ENCODE data around the gene DOHH.
"Not testable (repeated sequence)": the region's sequence is repeated elsewhere in the genome, so short reads cannot be mapped to it uniquely, and the experiment has no call there.

The DOHH gene

DNA sequence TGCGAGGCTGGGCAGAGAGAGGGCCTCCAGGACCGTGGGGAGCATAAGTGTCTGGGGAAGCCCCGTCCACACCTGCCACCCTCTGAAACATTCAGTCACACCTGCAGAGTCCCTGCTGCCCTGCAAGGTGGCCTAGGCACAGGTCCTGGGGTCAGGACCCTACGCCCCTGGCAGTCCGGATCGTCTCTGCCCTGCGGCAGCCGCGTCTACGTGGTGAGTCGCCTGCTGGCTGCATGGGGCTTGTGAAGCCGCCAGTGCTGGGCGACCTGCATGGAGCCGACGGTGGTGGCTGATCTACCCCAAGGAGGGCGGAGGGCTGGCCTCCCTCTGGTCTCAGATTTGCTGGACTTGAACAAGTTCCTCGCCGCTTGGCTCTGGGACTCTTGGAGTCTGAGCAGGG, 18.7 kb upstream of the DOHH start:
- DNase-seq (ENCODE audit: low spot score) = no peak

DNA sequence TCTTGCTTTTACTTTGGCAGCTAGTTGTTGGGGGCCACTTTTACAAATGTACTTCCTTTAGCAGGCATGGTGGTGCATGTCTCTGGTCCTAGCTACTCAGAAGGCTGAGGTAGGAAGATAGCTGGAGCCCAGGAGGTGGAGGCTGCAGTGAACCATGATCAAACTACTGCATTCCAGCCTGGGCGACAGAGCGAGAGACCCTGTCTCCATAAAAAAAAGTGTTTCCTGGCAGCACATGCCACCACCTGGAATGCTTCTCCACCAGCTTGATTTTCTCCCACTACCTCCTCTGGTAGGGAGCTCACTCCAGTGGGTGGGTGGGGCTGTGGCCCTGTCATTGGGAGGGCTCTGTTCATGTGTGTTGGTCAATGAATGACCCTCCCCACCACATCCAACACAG, 18.2 kb upstream of the DOHH start:
- DNase-seq (ENCODE audit: low spot score) = no peak

DNA sequence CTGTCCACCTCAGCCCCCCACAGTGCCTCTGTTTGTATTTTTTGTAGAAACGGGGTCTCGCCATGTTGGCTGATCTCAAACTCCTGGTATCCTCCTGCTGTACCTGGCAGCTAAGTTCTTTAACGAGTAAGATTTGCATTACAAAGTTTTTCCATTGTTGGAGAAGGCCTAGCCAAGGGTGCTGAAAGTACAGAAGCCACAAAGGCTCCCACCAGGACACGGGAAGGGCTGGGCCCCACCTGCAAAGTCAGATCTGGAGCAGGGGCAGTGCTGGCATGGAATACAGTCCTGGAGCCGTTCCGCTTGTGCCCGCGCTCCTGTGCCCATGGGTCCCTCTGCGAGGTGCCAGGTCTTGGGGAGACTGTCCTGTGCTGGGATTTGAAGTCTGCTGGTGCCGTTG, 17.8 kb upstream of the DOHH start:
- DNase-seq (ENCODE audit: low spot score) = no peak

DNA sequence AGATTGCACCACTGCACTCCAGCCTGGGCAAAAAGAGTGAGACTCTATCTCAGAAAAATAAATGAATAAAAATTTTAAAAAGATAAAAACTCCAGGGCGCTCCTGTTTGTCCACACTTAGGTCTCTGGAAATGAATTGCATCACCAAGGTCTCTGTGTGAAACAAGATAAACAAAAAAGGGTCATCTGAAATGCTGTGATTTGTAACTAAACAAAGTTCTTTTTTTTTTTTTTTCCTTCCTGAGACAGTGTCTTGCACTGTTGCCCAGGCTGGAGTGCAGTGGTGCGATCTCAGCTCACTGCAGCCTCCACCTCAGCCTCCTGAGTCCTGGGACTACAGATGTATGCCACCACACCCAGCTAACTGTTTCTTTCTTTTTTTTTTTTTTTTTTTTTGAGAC, 17.2 kb upstream of the DOHH start:
- no peak for DNase-seq (ENCODE audit: low spot score)

DNA sequence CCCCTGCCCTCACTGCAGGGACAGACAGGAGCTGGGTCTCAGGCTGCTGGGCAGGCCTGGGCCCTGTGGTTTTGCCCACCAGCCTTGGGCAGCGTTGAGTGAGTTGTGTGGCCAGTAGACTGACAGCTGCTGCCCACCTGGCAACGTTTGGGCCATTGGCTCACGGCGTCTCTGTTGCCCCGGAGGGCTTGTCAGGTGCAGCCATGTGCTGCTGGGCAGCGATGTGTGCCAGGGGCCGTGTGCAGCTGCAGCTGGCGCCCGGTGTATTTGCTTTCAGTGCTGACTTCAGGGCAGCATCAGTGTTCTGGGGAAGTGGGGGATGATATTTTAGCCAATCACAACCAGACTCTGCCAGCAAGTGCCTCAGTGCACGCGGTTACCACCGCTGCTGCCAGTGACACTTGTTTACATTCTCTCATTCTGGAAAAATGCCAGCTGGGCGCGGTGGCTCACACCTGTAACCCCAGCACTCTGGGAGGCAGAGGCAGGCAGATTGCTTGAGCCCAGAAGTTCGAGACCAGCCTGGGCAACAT, 16.3 kb upstream of the DOHH start:
- DNase-seq (ENCODE audit: low spot score) = no peak

DNA sequence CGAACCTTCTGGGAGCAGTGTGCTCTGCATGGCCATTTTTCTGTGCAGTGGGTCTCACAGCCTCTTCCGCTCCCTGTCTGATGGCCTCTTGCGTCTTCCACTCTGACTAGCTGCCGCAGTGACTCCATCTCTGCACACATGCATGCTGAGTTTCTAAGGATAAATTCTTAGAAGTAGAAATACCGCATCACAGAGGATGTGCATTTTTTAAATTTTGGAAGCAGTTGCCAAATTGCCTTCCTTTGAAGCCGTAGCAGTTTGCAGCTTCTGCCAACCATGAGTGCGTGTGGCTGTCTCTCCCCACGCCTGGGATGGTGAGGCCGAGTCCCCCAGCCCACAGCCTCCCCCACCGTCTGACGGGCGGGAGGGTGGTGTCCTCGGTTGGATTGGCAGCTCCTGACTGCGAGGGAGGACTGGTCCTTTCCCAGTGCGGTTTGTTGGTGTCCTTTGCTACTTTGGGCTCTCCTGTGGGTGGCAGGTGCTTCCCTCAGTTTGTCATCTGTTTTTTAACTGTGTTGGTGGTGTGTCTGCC, 15.5 kb upstream of the DOHH start:
- no peak for DNase-seq (ENCODE audit: low spot score)

DNA sequence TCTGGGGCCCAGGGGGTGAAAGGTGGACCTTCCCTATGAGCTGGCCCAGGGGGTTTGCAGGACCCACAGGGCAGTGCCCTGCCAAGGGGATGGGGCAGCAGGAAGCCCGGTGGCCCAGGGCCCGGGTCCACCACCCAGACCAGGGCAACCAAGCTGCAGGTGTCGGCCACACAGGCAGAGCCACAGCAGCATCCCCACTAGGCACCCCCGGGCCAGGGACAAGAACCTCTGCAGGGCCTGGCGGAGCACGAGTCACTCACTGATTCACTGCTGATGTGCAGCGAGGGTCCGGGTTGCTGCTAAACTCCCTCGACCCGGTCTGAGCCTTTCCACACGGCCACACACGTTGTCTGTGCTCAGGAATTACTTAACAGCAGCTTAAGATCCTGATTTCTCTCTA, 14.5 kb upstream of the DOHH start:
- DNase-seq (ENCODE audit: low spot score) = no peak

DNA sequence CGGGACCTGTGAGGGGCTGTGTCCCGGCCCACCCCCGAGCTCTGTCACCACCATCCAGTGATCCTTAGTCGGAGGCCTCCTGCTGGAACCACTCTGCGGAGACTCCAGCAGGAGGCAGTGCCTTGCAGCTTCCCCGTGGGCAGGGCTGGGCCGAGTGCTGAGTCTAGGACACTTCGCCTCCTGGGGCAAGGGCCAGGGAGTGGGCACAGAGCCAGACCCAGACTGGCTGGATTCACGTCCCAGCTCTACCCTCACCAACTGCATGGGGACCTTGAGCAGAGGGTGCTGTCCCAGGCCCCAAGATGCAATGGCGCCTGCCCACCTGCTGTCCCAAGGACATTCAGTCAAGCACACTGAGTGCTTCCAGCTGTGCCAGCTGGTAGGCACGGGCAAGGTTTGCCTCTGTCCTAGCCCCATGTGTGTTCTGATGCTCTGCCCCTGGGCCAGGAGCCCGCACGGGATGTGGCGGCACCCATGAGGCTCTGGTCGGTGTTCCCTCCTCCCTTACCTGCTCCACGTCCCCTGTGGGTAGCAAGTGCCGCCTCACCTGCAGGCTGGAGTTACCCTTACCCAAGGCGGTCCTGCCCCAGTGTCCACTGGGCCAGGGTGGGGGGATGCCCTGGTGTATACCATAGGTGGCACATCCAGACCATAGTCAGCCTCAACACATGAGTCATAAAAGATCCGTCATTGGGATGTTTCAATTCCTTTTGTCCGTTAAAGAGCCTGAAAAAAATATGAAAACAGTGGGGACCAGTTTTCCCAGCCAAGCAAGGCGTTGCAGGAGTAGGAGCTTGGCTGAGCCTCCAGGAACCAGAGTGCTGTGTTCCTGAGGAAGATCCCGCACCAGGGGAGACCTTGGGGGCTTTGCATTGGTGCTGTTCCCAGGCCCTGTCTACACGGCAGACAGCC, 13.0 kb upstream of the DOHH start:
- DNase-seq (ENCODE audit: low spot score) = no peak

DNA sequence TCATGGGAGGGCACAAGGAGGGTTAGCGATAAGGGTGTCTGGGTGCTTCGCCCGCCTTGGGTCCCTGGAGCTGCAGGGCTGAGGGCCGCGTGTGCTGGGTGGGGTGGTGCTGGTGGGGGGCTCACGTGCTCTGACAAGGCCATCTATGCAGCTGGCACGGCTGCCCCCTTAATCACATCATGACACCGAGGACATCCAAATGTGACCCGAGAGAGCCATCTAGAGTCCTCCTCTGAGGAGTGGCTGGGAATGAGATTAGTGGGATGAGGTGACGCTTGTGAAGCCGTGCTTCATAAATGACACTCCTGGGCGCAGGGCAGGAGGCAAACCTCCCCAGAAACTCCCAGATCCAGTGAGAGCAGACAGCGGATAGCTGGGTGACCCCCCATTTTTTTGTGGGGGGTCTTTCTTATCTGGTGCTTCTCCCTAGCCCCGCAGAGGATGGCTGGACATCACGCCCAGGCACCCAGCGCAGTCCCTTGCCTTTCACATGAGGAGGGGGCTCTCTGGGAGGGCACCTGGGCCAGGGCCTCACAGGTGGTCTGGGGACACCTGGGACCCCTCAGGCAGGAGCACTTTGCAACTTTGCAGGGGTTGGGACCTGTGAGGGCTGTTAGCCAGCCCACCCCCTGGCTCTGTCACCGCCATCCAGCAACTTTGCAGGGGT, 12.2 kb upstream of the DOHH start:
- no peak for DNase-seq (ENCODE audit: low spot score)

DNA sequence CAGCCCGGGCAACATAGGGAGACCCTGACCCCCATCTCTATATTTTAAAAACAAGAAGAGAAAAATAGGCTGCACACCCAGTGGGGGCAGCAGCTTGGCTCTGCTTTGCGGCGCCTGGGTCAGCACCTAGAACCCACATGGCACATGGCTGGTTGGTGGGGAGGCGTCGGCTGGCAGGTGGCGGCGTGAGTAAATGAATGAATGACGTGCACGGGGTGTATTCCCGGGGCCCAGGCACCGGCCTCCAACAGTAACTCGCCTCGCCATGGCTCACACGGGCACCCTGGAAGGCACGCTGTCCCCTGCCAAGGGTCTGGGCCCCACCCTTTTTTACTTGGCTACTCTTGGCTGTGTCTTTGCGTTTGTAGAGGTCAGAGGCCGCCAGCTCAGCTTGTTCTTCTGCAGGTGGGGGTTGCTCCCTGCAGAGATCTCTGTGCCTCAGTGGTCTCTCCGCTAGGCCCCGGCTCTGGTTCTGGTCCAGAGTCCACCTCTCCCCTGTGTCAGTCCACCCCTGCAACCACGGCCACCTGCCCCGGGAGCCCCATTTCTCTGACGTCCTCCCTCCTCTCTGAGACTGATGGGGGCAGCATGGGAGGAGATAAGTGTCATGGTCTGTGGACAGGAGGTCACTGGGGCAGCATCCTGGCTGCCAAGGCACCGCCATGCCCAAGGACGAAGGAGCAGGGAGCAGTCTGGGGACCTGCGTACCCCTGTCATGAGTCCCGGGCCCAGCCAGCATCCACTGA, 11.2 kb upstream of the DOHH start:
- no peak for DNase-seq (ENCODE audit: low spot score)

DNA sequence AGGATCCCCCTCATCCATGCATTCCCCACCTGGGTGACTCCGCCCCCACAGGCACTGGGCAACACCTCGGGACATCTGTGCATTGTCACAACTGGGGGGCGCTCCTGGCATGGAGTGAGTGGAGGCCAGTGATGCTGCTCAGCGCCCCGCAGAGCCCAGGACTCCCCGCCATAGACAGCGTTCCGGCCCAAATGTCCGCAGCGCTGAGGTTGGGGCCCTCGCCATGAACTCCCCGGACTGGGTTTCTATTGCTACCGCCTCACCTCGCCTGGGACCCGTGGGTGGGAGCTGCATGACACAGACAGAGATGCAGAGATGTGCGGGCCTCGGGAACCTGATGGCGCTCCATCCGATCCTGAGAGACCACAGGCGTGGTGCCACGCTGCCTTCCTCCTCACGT, 10.3 kb upstream of the DOHH start:
- no peak for DNase-seq (ENCODE audit: low spot score)

DNA sequence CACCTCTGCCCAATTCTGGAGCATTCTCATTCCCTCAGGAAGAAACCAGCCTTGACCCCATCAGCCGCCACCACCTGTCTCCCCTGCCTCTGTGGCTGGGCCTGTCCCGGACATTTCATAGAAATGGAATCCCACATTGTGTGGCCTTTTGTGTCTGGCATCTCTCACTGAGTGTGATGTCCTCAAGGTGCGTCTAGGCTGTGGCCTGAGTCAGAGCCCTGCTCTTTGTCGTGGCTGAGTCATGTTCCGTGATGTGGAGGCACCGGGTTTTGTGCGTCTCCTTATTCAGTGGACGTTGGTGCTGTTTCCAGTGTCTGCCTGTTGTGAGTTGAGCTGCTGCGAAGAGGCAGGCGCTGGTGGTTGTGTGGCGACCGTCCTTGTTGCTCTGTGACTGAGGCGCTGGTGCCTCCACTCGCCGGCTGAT, 9.1 kb upstream of the DOHH start:
- peak; percentile 65 for DNase-seq (ENCODE audit: low spot score)

DNA sequence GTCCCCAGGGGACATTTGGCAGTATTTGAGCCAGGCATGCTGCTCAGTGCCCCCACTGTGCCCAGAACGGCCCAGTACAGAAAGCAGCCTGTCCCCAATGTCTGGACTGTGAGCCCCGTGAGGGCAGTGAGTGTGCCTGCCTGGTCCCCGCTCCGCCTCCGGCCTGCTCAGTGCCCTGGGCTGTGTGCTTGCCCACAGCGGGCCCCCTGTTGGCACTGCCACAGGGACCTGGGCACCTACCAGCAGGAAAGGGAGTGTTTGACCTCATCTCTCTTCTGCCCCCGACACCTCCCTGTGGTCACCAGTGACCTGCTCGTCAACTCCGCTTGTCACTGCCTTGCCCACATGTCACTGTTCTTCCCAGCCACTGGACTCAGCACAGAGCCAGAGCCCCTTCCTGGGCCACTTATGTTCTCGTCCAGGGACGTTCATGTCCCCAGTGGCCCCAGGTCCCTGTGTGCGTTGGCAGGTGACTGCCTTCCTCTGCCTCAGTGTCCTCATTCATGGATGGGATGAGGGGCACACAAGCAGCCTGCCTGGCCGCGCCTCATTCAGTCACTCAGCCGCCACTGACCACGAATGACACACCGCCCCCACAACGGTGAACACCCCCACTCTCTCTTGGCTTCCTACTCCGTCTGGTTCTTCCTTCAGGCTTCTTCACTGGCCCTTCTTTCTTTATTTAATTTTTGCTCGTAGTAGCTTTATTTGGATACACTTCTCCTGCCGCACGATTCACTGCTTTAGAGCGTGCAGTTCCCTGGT, 8.5 kb upstream of the DOHH start:
- DNase-seq (ENCODE audit: low spot score) = no peak

DNA sequence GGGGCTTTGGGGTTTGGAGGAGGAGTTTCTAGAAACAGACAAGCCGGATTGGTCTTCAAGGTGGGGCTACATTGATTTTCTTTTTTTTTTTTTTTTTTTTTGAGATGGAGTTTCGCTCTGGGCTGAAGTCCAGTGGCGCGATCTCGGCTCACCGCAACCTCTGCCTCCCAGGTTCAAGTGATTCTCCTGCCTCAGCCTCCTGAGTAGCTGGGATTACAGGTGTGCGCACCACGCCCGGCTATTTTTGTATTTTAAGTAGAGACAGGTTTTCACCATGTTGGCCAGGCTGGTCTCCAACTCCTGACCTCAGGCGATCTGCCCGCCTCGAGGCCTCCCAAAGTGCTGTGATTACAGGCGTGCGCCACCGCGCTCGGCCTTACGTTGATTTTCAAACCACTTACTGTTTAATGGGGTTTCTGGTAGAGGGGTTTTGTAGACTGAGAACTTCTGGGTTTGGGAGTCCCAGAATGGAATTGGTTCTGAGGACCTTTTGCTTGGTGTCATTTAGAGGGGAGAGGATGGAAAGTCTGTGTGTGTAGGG, 7.7 kb upstream of the DOHH start:
- DNase-seq (ENCODE audit: low spot score) = not testable (repeated sequence)

DNA sequence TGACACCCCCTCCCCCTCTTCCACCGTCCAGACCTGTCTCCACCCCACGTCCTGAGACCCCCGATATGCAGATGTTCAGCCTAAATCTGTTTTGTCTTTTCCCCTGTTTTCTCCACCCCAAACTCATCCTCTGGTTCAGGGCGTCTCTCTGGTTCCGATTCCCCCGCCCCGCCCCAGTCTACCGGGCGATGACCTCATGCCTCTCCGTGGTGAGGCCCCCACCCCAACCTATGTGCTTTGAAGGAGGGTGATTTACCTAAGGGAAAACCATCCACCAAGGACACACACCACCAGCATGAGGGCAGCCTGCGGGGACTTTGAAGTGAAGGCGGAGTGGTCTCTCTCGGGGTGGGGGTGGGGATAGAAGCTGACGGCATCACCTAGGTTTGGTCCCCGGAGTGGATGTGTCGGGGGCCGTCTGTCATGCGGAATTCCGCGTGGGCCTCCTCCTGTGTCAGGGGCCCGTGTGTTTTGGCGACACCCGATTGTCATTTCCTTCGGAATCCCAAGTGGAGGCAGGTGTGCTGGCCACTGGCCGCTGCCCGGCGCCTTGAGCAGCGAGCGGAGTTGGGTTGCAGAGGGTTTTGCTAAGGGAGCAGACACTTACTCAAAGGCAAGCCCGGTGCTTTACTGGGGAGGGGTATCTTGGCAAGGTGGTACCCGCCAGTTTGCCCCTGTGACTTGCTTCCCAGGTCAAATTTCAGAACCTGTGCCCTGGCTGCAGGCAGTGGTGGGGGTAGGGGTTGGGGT, 7.1 kb upstream of the DOHH start:
- peak; percentile 58 for DNase-seq (ENCODE audit: low spot score)

DNA sequence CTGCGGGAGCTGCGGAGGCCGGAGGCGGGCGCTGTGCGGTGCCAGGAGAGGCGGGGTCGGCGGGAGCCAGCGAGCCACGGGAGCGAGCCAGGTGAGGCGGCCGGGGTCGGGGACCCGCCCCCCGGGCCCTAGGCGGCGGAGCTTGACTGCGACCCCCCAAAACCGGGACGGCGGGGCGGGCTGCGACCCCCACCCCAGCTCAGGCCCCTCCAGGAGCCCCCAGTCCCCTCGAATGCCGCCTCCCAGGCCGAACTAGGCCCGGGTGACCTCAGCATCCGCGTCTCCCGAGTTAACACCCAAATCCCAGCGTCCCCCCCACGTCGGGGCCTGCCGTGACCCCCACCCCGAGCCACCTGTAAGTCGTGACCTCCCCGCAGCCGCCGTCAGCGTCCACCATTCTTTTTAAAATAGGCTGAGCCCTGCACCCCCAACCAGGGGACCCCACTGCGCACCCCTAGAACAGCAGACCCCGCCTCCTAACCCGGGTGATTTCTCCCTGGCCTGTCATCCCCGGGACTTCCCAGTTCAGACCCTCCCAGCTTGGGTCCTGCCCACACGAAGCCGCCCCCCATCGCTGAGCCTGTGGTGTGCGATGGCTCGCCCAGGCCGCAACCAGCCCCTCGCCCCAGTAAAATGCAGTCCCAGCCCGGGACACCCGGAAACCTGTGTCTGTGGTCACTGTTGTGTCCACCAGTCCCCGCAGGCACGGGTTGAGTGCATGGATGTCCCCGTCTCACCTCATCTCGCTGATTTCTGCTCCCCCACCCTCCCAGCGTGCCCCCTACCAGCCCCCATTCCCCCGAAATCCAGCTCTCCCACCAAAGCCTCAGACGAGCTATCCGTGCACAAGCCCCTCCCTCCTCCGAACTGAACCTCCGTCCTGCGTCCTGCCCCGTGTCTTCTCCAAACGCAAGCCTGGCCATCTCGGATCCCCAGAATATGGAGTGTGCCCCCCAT, 6.2 kb upstream of the DOHH start:
- DNase-seq (ENCODE audit: low spot score) = peak; percentile 53

DNA sequence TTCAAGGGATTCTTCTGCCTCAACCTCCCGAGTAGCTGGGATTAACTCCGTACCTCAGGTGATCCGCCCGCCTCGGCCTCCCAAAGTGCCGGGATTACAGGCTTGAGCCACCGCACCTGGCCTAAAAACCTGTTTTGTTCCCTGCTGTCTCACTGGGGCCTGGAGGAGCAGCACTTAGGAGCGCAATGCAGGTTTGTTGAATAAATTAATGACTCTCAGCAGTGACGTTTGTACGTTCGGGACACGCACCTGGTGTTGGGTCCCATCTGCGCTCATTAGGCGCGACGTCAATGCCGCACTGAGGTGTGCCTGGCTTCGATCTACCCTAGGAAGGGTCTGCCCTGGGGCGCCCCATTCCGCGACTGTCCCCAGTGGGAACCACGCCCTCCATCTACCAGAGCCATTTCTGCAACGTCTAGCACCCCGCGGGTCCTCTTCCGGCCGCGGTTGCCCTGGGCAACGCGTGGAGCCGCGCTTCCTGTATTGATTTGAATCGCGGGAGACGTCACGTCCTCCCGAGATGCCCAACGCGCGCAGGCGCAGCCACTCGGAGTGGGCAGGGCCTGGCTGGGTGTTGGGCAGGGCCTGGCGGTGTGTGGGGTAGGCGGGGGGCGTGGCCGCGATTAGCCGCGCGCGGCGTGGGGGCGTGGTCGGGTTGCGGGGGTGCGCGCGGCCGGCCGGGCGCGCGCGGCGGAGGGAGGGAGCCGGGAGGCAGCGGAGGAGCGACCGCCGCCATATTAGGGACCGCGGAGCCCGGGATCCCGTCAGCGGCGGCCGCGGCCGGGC, 5.3 kb upstream of the DOHH start, which contains the start of gene FZR1:
Gene FZR1, plus strand, starts transcription at position 714 of the 786 bp plus-strand sequence. CDS start 16,679 bp downstream, outside the sequence.
- peak; percentile 100 for DNase-seq (ENCODE audit: low spot score)

DNA sequence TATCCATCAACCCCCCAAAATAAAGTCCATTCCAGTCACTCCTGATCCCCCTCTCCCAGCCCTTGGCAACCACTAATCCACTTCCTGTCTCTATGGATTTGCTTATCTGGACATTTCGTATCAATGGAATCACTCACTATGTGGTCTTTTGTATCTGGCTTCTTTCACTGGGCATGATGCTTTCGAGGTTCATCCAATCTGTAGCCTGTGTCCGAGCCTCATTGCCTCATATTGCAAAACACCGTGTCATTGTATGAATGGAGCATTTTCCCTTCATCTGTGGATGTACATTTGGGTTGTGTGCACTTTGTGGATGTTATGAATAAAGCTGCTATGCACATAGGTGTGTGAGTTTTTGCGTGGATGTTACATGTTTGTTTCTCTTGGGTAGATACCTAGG, 4.3 kb upstream of the DOHH start:
- DNase-seq (ENCODE audit: low spot score) = no peak
